Left colon (tissue), 2 donors: Measurements from ENCODE around the gene PEDS1. TPM values are rescaled to one million over a fixed set of nuclear protein-coding genes. Genes with fewer than 3 reads are reported as not detected.
"Not testable (repeated sequence)": the region's sequence is repeated elsewhere in the genome, so short reads cannot be mapped to it uniquely, and the experiment has no call there.

Source experiments
- ATAC-seq: fragments of 200-7000 bp; cut with Tn5 transposase; one replicate; pipeline ENCODE4 v1.9.1; 2020; ENCODE audit warnings: mild to moderate bottlenecking, moderate library complexity
- DNase-seq, 2 donors: peaks; one replicate each; pipeline ENCODE4 v3.0.0-alpha.2; 2020
- intact Hi-C, 2 donors: fragments of 100-400 bp; cut with DNase I in 1 of 2; cut with micrococcal nuclease in 1 of 2; formaldehyde crosslinking; loops; one replicate each; pipeline versions ENCODE4 v1.11.2 to v1.14.0; 2022; cut with DNase I, micrococcal nuclease
- total RNA-seq, 2 donors: library from RNA; stranded (reverse); fragmentation: NEBNext Ultra II Directional; extraction: Animal tissue kit (Norgen Biotek cat#: 25700); gene quantifications; one replicate each; pipeline ENCODE4 v1.2.1, GENCODE V29; 2021
- donor health status: DM: no; HTN: no; CAD: no.
- donor health status: DM: yes; HTN: yes; CAD: no.

PEDS1 gene
- total RNA-seq, 2 donors from 2014 or later: 21.4 to 29.6 TPM

DNA sequence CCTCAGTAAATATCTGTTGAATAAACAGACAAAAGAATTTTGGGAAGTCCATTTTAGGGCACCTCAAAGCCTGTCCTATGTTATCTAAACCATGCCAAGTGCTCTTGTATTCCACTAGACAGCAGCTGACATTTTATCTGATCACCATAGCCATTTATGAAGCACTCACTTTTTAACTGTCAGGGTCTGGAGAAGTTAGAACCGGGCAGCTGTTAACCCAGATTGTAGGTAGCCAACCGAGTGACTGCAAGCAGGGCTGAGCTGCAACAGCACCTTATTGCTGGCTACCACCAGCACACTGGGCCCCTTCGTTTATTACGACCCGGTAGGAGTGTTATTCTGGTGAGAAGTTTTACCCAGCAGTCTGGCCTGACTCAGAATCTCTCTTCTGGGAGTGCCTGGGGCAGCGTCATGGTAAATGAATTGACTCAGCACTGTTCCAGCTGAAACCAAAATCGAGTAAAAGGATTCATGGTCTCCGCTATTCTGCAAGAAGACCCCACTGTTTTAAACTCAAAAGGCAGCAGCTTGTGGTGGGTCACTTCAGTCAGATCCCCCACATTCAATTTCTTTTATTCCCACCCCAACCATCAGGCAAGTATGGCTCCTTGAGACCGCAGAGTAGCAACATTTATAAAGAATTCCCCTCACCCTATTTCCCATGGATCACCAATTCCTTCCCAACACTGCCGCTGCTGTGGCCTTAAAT is 42.2 kb downstream of the PEDS1 start:
- DNase-seq (no peak), ATAC-seq (no peak)
- intact Hi-C loops: no loop called here

DNA sequence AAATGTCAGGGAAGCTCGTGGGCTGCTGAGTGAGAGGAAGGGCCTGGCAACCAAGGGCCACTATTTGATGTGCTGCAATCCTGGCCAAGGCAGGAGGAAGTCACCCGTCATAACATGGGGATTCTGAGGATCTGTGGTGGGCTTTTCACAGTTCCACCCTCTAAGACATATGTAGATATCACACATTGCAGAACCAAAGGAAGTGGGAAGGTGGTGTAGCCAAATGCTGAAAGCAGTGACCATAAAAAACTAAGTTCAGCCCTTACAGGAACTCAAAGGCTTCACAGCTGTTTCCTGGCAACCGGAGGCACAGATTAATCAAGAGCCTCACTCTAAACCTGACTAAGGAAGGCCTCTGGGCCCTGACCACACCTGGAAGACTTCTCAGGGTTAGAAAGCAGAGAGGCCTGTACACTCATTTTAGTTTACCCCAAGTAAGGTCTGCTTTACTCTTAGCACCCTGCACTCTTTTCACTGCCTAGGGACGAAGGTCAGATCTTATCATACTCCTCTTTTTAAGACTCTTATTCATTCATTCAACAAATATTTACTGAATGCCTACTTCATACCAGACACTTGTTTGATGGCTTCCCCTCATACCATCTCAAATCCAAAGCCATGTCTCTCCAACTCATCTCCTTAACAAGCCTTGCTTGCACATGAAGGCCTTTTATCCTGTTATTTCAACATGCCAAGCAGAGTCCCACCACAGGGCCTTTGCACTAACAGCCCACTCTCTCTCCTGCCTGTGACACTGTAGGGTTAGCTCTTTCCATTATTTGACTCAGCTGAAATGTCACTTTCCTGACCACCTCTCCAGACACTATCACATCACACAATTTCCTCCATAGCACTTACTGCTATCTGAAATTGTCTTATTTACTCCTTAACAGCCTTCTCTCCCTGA is 43.1 kb downstream of the PEDS1 start:
- ATAC-seq (peak; percentile 51), DNase-seq (peak in 1 of 2 donors; percentile 46)

DNA sequence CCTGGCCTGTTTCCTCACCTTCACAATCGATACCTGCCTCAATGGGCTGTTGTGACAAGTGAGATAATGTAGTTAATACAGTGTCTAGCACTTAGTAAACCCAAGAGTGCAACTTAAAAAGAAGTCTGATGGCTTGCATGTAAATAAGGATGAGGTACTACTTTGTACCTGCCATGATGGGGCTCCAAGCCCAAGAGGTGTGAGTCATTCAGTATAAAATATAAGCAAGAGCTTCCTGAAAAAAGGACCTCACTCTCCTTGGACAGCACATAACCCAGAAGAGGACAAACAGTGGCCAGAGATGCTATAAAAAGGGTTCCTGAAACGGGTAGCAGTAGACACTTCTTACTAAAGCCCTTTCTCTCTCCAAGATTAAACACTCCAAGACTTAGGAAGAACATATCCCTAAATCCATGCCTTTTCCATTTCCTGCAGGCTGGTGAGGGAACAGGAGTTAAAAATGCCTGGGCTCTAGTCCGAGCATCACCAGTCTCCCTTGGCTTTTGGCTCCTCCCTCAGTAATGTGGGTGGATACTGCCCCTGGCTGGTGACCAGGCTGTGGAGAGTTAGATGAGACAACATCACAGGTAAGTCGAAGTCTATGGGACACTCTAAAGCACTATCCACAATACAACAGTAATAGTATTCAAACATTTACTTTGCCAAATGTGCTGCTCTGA is 44.8 kb downstream of the PEDS1 start:
- intact Hi-C loops: no loop called here
- no peak for DNase-seq
- ATAC-seq: no peak

More for the DNA sequence above, 43.1 kb downstream of the PEDS1 start:
- intact Hi-C loops: no loop called here

DNA sequence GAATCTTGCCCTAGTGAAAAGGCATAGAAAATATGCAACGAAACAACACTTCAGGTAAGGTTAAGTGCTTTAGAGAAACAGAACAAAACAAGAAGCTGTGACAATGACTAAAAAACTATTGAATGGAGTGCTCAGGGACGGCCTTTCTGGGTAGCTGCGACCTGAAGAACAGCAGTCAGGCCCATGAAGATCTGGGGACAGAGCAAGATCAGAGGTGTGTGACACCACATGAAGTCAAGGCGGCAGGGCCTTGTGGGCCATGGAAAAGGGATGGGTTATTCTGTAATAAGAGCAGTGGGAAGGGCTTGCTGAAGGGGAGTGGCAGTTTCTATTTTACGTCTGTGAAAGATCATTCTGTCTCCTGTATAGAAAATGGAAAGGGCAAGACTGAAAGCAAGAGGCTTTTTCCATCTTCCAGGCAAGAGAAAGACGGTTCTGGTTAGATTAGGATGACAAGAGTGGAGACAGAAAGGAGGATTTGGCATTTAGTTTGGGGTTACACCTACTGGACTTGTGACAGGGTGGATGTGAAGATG is 45.7 kb downstream of the PEDS1 start:
- ATAC-seq (no peak), DNase-seq (no peak)
- intact Hi-C loops: no loop called here

DNA sequence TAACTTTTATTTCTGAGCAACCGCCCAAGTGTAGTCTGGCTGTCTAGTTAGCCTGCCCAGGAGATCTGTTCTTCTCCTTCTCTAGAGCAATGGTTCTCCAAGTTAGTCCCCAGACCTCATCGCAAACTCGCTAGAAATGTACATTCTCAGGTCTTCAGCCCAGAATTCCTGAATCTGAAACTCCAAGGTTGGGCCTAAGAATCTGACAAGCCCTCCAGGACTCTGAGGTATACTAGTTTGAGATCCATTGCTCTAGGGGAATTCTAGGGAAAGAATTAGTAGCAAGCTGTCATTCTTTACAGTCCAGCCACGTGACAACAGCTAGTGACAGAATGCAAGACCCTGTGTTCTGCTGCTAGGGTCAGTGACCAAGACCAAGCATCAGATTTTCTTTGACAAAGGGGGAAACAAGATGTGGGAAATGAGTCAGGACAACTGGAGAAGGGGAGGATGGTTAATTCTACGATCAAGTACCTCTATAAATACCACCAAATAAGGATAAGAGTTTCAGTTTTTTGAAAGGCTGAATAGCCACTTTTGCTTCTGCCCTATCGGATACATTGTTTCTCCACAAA is 46.4 kb downstream of the PEDS1 start:
- intact Hi-C loops: no loop called here
- ATAC-seq: no peak
- DNase-seq: no peak

DNA sequence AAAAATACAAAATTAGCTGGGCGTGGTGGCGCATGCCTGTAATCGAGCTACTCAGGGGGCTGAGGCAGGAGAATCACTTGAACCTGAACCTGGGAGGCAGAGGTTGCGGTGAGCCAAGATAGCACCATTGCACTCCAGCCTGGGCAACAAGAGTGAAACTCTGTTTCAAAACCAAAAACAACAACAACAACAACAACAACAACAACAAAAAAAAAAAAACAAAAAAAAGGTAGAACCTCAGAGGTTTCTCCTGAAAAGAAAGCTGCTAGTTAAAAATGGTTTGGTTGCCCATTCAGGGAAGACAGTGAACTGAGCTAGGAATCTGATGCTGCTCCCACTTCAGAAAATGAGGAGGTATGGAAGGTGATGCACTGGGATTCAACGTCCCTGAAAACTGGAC is 46.9 kb downstream of the PEDS1 start:
- DNase-seq, intact Hi-C loops, ATAC-seq: not testable (repeated sequence)

Other genes starting within 250 kb of the PEDS1 start
- gene SPATA2, start 238.2 kb downstream of the PEDS1 start, total RNA-seq: 10 to 100 TPM; 19.9 to 22.0 TPM
- gene RNF114, start 217.3 kb downstream of the PEDS1 start, total RNA-seq: 10 to 100 TPM; 75.7 to 84.1 TPM
- gene SNAI1, start 170.7 kb downstream of the PEDS1 start, total RNA-seq: under 1 TPM; 0.25 to 0.46 TPM
- 100 to 1,000 TPM in 1 of 2 donors, 10 to 100 TPM in 1; 70.8 to 106 TPM for gene UBE2V1, start 40.6 kb downstream of the PEDS1 start, total RNA-seq
- gene CEBPB, start 37.1 kb upstream of the PEDS1 start, total RNA-seq: 10 to 100 TPM; 30.2 to 42.7 TPM